Activated T-cell treated with anti-CD3 and anti-CD28 coated beads, Interleukin-2, amount 50 U/mL, for 24 hours (primary cell): ENCODE measurements around the gene FRMPD2.
"Not testable (repeated sequence)": the region's sequence is repeated elsewhere in the genome, so short reads cannot be mapped to it uniquely, and the experiment has no call there.

Experiments
- DNase-seq: peaks from one replicate; pipeline ENCODE4 v3.0.0-alpha.2; 2020
- H3K27ac Mint-ChIP-seq: 2 replicates; pipeline ENCODE4 v1.8.0; 2020; ENCODE audit warnings: mild to moderate bottlenecking, mixed read lengths
- H3K27me3 Mint-ChIP-seq: 2 replicates; pipeline ENCODE4 v1.8.0; 2020; ENCODE audit warnings: mixed read lengths
- H3K36me3 Mint-ChIP-seq: 2 replicates; pipeline ENCODE4 v1.8.0; 2020; ENCODE audit warnings: low read depth, mixed read lengths
- H3K4me1 Mint-ChIP-seq: 2 replicates; pipeline ENCODE4 v1.8.0; 2020; ENCODE audit warnings: low read depth, mixed read lengths
- H3K4me3 Mint-ChIP-seq: 2 replicates; pipeline ENCODE4 v1.8.0; 2020; ENCODE audit warnings: mild to moderate bottlenecking, moderate library complexity, mixed read lengths
- H3K9me3 Mint-ChIP-seq: 2 replicates; pipeline ENCODE4 v1.8.0; 2020; ENCODE audit warnings: mixed read lengths

The FRMPD2 gene

DNA sequence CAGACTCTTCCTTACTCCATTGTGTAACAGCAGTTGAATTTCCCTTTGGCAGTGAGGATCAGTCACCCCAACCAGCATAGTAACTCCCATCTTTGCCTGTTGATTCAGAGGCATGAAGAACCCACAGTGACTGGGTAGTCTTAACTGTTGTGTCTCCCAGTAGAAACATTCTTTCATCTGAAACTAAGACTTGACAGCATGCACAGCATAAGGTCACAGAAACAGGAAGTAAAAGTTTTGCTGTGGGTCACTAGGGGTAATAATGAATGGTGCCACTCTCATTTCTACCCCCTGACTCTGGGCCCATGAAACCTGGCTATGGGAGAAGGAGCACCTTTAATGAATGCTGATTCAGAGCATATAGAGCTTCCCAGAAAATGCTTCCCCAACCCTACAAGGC, 8.3 kb upstream of the FRMPD2 start:
- no peak for DNase-seq
- no peaks in the 10 kb centered on the region for H3K36me3 Mint-ChIP-seq
- no peak overlapping the region for H3K4me3 Mint-ChIP-seq
- H3K27me3 Mint-ChIP-seq = peaks cover 55% of the 10 kb centered on the region
- peaks cover 13% of the 10 kb centered on the region for H3K9me3 Mint-ChIP-seq
- H3K27ac Mint-ChIP-seq = no peak overlapping the region
- no peaks in the 10 kb centered on the region for H3K4me1 Mint-ChIP-seq

DNA sequence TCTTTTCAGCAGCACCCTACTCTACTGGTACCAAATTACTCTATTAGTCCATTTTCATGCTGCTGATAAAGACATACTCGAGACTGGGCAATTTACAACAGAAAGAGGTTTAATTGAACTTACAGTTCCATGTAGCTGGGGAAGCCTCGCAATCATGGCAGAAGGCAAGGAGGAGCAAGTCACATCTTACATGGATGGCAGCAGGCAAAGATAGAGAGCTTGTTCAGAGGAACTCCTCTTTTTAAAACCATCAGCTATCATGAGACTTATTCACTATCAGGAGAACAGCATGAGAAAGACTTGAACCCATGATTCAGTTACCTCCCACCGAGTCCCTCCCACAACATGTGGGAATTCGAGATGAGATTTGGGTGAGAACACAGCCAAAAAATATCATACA, 7.2 kb upstream of the FRMPD2 start:
- Mint-ChIP-seq H3K27me3 (peaks cover 57% of the 10 kb centered on the region), H3K9me3 (peaks cover 13% of the 10 kb centered on the region)
- DNase-seq, H3K36me3 Mint-ChIP-seq, H3K27ac Mint-ChIP-seq, H3K4me3 Mint-ChIP-seq, H3K4me1 Mint-ChIP-seq: not testable (repeated sequence)

DNA sequence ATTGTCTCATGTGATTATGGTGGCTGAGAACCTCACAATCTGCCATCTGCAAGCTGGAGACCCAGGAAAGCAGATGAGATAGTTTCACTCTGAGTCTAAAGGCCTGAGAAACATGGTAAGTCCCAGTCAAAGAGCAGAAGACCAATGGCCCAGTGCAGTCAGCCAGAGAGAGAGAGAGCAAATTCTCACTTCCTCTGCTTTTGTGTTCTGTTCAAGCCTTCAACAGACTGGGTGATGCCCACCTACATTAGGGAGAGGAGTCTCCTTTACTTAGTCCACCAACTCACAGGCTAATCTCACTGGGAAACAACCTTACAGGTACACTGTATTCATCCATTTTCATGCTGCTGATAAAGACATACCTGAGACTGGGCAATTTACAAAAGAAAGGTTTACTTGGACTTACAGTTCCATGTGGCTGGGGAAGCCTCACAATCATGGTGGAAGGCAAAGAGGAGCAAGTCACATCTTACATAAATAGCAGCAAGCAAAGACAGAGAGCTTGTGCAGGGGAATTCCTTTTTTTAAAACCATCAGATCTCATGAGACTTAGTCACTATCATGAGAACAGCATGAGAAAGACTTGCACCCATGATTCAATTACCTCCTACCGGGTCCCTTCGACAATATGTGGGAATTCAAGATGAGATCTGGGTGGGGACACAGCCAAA, 4.7 kb upstream of the FRMPD2 start:
- no peak for DNase-seq
- peaks cover 35% of the 10 kb centered on the region for H3K27me3 Mint-ChIP-seq

DNA sequence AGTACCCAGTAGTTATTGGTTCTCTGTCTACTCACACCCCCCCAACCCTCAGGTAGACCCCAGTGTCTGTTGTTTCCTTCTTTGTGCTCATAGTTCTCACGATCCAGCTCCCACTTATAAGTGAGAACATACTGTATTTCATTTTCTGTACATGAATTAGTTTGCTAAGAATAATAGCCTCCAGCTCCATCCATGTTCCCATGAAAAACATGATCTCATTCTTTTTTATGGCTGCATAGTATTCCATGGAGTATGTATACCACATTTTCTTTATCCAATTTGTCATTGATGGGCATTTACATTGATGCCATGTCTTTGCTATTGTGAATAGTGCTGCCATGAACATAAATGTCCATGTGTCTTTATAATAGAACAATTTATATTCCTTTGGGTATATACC, 2.6 kb upstream of the FRMPD2 start:
- no peak for DNase-seq
- Mint-ChIP-seq H3K4me1 (no peaks in the 10 kb centered on the region), H3K36me3 (no peaks in the 10 kb centered on the region), H3K4me3 (no peak overlapping the region), H3K27ac (no peak overlapping the region), H3K27me3 (peaks cover 29% of the 10 kb centered on the region), H3K9me3 (peaks cover 13% of the 10 kb centered on the region)

More for the DNA sequence above, 4.7 kb upstream of the FRMPD2 start:
- Mint-ChIP-seq H3K4me3 (no peak overlapping the region), H3K27ac (no peak overlapping the region), H3K36me3 (no peaks in the 10 kb centered on the region), H3K4me1 (no peaks in the 10 kb centered on the region), H3K9me3 (peaks cover 13% of the 10 kb centered on the region)

DNA sequence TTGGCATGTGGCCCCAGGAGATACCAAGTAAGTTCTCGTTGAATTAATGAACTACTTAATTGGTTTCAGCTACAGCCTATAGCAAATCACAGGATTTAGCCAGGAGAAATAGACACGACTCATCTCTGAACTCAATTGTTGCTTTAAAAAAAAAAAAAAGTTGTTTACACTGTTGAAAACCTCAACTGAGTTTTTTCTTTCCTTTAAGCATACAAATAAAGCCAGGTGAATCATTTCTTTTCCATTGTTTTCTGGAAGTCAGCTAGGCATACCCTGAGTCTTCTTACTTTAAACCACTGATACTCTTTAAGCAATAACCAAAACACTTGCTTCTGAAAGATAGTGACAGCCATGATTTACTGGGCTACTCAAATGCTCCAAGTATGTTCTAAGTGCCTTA, 755 bp downstream of the FRMPD2 start:
- no peaks in the 10 kb centered on the region for H3K9me3 Mint-ChIP-seq
- H3K36me3 Mint-ChIP-seq = no peaks in the 10 kb centered on the region
- no peak for DNase-seq
- H3K27ac Mint-ChIP-seq = no peak overlapping the region
- H3K4me1 Mint-ChIP-seq = no peaks in the 10 kb centered on the region
- H3K4me3 Mint-ChIP-seq = no peak overlapping the region
- peaks cover 9% of the 10 kb centered on the region for H3K27me3 Mint-ChIP-seq

DNA sequence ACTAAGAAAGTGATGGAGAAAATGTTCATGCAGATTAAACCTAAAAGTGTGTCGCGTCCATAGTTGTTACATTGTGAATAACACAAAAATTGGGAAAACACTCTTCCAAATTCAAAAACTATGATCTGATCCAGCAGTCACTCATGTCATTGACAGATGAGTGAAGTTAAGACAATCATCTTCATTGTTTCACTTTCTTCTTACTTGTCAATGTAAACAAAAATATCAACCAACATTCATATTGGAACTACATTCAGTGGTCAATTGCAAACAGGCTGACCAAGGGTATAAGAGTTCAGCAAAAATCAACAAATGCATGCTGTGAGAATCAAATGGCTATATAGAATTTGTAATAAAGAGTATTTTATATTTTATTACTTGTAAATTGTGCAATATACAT, 1.8 kb downstream of the FRMPD2 start:
- Mint-ChIP-seq H3K27me3 (peaks cover 5% of the 10 kb centered on the region), H3K36me3 (no peaks in the 10 kb centered on the region), H3K4me3 (no peak overlapping the region), H3K9me3 (no peaks in the 10 kb centered on the region), H3K27ac (no peak overlapping the region), H3K4me1 (no peaks in the 10 kb centered on the region)
- DNase-seq = no peak

DNA sequence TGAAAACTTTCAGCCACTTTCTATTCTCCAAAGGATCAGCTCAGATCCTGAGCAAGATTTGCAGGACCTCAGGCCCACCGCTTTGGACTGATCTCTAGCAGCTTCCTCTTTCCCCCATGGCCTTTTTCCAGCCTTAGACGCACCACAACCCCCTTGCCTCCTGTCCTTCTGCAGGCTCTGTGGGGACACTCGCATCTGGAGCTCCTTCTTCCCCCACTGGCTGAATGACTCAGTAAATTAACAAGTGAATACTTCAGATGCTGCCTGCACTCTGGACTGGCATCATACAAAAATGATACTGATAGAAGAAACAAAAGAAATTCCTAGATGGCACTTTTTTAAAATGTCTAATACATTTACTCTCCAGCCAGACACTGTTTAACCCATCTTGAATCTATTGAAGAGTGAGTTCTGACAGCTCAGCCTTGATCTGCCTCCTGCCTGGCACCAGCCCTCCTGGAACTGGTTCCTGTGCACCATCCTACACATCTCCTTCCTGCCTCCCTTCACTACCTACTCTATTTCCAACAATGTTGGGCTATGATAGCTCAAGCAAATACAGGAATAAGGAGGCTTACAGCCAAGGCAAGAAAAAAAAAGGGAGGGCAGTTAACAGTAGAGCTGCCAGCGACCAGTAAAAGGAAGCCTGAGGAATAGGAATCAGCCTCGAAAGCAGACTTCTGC, 3.3 kb downstream of the FRMPD2 start:
- no peaks in the 10 kb centered on the region for H3K9me3 Mint-ChIP-seq
- H3K4me3 Mint-ChIP-seq = no peak overlapping the region
- H3K27ac Mint-ChIP-seq = no peak overlapping the region
- H3K27me3 Mint-ChIP-seq = peaks cover 4% of the 10 kb centered on the region
- no peaks in the 10 kb centered on the region for H3K36me3 Mint-ChIP-seq
- DNase-seq = no peak
- H3K4me1 Mint-ChIP-seq = peaks cover 2% of the 10 kb centered on the region

DNA sequence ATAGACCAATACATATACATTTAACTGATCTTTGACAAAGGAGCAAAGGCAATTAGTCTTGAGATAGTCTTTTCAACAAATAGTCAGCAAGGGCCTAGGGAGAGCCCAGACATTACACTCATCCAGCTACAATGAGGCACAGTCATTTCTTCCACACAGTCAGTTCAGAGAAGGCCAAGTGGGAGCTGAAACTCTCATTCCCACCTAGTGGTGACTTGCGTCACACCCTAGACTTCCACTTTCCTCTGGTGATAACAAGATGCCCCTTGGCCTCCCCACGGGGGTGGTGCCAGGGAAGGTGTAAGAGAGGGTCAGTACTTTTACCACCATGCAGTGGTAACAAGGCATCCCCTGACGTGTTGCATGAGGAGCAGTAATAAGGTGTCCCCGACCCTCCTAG, 8.0 kb downstream of the FRMPD2 start:
- Mint-ChIP-seq H3K4me3 (no peak overlapping the region), H3K36me3 (no peaks in the 10 kb centered on the region), H3K9me3 (no peaks in the 10 kb centered on the region), H3K27me3 (peaks cover 1% of the 10 kb centered on the region), H3K27ac (no peak overlapping the region), H3K4me1 (peaks cover 2% of the 10 kb centered on the region)
- DNase-seq = no peak

DNA sequence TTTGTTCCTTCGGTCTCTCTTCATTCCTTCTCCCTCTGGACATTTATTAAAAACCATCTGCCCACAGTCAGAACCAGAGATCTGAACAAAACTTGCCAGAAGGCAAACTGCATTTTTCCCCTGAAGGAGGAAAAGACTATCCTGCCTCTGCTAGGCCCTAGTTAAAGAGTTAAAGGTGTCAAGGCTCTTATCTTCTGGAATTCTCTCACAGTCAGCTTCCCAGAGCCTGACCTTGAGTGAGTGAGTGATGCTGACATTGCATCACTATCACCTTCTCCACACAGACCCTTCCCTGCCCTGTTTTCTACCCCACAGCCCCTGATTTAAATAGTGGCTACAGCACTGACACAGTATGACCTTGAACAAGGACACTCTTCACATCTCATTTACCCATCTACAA, 16.4 kb downstream of the FRMPD2 start:
- DNase-seq = no peak
- H3K36me3 Mint-ChIP-seq = no peaks in the 10 kb centered on the region
- no peak overlapping the region for H3K27ac Mint-ChIP-seq
- H3K27me3 Mint-ChIP-seq = peaks cover 23% of the 10 kb centered on the region
- H3K4me3 Mint-ChIP-seq = no peak overlapping the region
- H3K4me1 Mint-ChIP-seq = no peaks in the 10 kb centered on the region
- no peaks in the 10 kb centered on the region for H3K9me3 Mint-ChIP-seq

DNA sequence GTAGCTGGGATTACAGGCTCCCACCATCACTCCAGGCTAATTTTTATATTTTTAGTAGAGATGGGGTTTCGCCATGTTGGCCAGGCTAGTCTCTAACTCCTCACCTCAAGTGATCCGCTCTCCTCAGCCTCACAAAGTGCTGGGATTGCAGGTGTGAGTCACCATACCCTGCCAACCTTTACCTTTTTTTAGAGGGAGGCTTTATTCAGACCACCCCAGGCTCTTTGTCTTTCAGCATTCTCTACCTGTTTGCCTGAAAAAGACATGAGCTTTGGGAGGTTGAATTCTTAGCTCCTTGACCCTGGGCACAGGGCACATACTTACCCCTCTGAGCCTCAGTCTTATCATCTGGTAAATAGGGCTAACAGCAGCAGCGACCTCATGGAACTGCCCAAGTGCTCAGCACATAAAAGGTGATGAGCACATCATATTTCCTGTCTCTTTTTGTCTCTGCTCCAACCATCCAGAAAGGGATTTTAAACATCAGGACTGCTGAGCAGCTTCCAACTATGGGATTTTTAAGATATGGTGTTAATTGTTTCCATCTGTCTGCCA, 17.0 kb downstream of the FRMPD2 start:
- Mint-ChIP-seq H3K36me3 (no peaks in the 10 kb centered on the region), H3K4me1 (no peaks in the 10 kb centered on the region), H3K27ac (no peak overlapping the region), H3K9me3 (no peaks in the 10 kb centered on the region), H3K27me3 (peaks cover 23% of the 10 kb centered on the region), H3K4me3 (no peak overlapping the region)
- DNase-seq = no peak

DNA sequence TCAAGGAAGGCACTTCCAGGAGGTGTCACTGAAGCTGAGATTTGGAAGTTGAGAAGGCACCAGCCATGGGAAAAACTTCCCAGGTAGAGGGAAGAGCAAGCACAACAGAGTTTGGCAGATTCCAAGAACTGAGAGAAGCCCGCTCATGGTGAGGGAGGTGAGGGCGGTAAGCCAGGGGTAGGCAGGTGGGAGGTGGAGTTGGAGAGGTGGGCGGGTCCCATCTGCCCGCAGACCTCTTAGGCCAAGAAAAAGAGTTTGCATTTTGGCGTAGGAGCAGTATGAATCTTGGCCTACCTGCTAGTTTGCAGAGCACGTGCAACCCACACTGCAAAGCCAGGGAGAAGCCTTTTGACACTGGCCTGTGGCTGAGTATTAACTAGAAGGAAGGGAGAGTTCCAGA, 18.8 kb downstream of the FRMPD2 start:
- Mint-ChIP-seq H3K4me1 (no peaks in the 10 kb centered on the region), H3K27ac (no peak overlapping the region), H3K9me3 (no peaks in the 10 kb centered on the region), H3K27me3 (peaks cover 16% of the 10 kb centered on the region), H3K4me3 (no peak overlapping the region), H3K36me3 (no peaks in the 10 kb centered on the region)
- DNase-seq = no peak

DNA sequence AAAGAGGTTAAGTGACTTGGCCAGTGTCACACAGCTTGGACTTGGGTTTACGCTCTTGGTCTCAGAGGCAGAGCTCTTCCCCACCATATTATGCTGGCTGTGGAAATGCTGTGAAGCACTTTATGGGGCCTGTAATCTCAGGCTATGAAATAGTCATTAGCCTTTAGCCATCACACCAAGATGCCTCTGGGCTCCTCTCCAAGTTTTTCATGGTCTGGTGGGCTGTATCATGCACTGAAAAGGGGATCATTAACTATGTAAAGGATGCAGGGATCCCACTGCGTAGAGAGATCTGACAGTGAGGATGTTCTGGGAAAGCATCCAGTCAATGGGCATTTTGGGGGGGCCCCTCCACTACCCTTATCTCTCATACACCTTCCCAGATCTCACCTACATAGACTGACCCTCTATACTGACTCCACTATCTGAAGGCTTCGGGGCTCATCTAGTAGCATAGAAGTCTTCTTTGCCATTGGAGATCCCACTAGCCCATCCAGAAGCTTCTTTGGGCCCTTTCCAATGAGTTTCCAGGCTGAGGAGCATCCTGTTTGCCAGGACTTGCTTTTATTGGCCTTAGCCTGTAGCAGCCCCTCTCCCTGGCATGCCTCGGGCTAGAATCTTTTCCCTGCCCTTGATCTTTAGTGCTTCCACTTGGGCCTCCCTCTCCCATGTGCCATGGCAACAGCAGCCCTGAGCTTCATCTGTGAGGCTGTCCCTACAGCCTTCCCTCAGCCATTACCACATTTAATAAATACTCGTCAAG, 19.6 kb downstream of the FRMPD2 start:
- Mint-ChIP-seq H3K27ac (no peak overlapping the region), H3K4me1 (no peaks in the 10 kb centered on the region), H3K4me3 (no peak overlapping the region), H3K36me3 (no peaks in the 10 kb centered on the region), H3K27me3 (peaks cover 10% of the 10 kb centered on the region), H3K9me3 (no peaks in the 10 kb centered on the region)
- DNase-seq = no peak

DNA sequence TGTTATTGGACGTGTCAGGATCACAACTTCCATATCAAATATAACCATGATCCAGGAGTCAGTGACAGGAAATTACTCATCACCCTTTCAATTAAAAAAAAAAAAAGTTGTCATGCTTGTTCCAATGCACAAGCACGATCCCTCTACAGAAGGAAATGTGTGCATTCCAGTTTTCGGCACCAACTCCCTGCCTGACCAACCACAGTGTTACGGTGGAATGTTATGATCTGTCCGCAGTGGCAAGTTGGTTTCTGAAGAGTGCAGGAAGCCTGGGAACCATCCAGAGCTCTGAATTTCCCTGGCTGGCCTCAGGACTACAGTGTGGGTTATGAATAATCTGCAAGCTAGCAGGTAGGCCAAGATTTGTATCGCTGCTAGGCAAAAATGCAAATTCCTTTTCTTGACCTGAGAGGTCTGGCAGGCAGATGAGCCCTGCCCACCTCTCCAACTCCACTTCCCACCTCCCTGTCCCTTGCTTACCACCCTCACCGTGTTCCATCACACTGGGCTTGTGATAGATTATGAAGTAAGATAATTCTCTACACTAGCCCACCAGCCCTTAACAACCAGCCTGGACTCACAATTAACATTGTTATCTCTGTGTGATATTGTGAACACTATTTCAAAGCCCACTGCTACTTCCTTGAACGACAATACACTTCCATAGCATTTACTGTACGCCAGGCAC, 20.4 kb downstream of the FRMPD2 start:
- no peak for DNase-seq
- Mint-ChIP-seq H3K4me3 (no peak overlapping the region), H3K4me1 (no peaks in the 10 kb centered on the region), H3K36me3 (no peaks in the 10 kb centered on the region), H3K27ac (no peak overlapping the region), H3K27me3 (peaks cover 10% of the 10 kb centered on the region), H3K9me3 (no peaks in the 10 kb centered on the region)

DNA sequence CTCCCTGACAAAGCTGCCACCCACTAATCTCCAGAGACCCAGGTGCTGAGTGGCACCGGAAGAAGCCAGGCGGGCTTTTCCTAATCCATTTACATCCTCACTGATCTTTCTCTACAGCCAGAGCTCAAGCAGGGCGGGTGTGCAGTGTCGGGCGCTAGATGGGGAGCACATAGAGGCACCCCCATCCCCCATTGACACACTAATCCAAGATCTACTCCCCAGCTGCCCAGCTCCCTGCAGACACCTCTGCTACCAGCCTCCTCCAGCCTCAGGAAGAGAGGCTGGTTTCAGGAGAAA, 22.2 kb downstream of the FRMPD2 start:
- no peak overlapping the region for H3K27ac Mint-ChIP-seq
- no peak overlapping the region for H3K4me3 Mint-ChIP-seq
- H3K9me3 Mint-ChIP-seq = no peaks in the 10 kb centered on the region
- no peaks in the 10 kb centered on the region for H3K4me1 Mint-ChIP-seq
- no peaks in the 10 kb centered on the region for H3K36me3 Mint-ChIP-seq
- H3K27me3 Mint-ChIP-seq = no peaks in the 10 kb centered on the region
- DNase-seq = no peak
